Inferior parietal cortex (tissue), 1 donor: ENCODE data around the gene ANKFY1.
"Not testable (repeated sequence)": the region's sequence is repeated elsewhere in the genome, so short reads cannot be mapped to it uniquely, and the experiment has no call there.

ENCODE experiments used
- DNase-seq: peaks from one replicate; pipeline ENCODE4 v3.0.0-alpha.2; 2016; ENCODE audit errors: extremely low spot score

ANKFY1 gene

GRCh38 chr17:4220655-4221054 is 43.1 kb downstream of the ANKFY1 start:
- DNase-seq: no peak

GRCh38 chr17:4219241-4219640 is 44.5 kb downstream of the ANKFY1 start:
- DNase-seq: no peak

- DNase-seq: no peak
These were observed 47.8 kb downstream of the ANKFY1 start for GRCh38 chr17:4215882-4216570.

DNA sequence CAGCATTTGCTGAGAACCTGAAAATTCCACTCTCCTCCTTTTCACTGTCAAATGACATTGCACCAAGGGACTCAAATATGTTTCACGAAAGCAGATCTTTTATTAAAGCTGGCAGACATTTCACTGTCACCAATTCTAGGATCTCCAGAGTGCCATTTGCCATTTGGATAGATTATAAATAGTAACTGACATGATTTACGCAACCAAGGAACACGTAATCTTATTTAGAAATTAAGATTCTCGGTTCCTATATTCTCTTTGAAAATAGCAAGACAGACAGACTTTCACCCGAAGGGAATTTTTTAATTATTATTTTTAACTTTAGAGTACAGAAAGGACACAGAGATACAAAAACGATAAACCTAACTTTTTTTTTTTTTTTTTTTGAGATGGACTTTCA is 49.6 kb downstream of the ANKFY1 start:
- no peak for DNase-seq

- DNase-seq: no peak
These were observed 54.2 kb downstream of the ANKFY1 start for GRCh38 chr17:4209611-4210010.

- DNase-seq: no peak
These were observed 55.5 kb downstream of the ANKFY1 start for GRCh38 chr17:4208238-4208637.

DNA sequence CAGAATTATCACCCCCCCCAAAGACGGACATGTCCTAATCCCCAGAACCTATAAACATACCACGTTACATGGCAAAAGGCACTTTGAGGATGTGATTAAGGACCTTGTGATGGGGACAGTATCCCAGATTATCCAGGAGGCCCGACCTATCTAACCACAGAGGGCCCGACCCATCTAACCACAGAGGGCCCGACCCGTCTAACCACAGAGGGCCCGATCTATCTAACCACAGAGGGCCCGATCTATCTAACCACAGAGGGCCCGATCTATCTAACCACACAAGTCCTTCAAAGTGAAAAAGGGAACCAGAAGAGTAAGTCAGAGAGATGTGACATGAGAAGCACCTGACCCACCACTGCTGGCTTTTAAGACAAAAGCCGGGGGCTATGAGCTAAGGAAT is 56.8 kb downstream of the ANKFY1 start:
- DNase-seq: no peak

DNA sequence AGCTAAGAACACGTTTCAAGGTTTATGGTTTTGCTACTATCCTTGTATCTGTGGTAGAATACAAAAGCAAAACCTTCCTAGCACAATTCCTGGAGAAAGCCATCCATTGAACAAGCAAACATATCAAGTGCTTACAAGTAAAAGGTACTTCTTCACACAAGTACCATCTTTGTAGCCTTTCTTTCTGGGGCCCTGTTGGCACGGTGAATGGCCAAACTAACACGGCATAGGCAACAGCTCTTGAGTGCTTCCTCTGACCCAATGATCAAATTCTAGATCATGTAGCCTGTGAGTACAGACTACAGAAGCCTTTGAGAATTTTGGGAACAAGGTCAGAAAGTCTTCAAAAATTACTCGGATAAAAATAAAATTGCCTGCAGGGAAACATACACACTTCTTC is 57.9 kb downstream of the ANKFY1 start:
- DNase-seq: no peak

DNA sequence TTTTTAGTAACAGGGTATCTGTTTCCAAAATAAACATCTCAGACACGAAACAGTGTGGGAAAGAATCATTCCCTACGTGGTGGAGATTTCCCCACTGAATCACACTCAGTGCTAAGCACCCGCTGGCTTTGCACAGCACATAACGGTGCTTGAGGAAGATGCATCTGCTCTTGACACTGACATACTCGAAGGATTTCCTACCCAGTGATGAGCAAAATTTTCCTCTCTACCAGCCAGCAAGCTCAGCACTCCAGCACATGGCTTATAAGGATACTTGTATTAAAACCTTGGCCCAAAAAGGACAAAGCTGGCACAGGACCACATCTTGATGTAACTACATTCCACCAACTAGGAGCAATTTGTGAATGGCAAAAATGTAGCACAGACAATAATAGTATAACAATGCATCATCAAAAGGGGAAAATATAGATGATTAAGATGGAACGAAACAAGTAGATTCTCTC is 59.0 kb downstream of the ANKFY1 start:
- DNase-seq: no peak

DNA sequence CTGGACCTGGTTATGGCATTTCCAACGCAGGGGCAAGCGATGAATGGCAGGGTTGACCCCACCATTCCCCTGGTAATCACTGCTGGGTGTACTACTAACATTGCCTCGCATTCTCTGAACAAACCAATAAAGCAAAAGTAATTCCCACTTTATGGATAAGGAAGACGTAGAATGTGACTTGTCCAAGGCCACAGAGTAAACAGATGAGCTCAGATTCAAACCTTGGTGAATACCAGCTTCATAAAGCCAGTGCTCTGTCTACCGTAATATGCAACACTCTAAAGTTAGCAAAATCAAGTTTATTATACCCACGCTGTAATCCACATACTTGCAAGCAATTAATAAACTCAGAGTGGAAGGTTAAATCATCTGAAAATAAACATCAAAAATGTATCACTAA is 59.6 kb downstream of the ANKFY1 start:
- DNase-seq: no peak

- no peak for DNase-seq
These were observed 62.6 kb downstream of the ANKFY1 start for GRCh38 chr17:4201226-4201625.

- peak; percentile 36 for DNase-seq
These were observed 63.9 kb downstream of the ANKFY1 start for GRCh38 chr17:4199818-4200402.

GRCh38 chr17:4198995-4199394 is 64.8 kb downstream of the ANKFY1 start:
- no peak for DNase-seq

- no peak for DNase-seq
These were observed 68.5 kb downstream of the ANKFY1 start for GRCh38 chr17:4195306-4195705.

DNA sequence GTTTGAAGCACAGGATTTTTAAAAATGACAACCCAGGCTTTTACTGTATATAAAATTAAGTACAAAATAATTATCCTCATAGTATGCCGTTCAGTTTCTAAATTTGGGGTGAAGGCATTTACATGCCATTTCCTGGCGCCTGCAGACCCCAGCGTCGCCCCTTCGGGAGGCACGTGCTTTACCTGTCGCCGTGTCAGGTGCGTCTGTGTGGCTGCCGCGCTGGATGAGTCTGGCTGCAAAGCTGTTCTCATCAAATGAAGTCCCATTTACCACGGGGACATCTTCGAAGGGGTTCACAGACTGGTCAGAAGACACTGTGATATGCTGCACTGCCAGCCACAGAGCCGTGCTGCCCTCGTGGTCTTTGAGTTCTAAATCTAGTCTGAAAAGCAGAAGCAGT is 69.0 kb downstream of the ANKFY1 start:
- DNase-seq: no peak

DNA sequence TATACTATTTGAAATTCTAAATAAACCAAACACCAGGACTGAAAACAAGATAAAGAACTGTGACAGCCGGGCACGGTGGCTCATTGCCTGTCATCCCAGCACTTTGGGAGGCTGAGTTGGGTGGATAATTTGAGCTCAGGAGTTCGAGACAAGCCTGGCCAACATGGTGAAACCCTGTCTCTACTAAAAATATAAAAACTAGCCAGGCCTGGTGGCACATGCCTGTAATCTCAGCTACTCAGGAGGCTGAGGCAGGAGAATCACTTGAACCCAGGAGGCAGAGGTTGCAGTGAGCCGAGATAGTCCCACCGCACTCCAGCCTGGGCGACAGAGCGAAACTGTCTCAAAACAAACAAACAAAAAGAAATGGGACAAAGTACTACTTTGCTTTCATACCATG is 73.0 kb downstream of the ANKFY1 start:
- not testable (repeated sequence) for DNase-seq

- DNase-seq: no peak
These were observed 74.5 kb downstream of the ANKFY1 start for GRCh38 chr17:4189280-4189679.

DNA sequence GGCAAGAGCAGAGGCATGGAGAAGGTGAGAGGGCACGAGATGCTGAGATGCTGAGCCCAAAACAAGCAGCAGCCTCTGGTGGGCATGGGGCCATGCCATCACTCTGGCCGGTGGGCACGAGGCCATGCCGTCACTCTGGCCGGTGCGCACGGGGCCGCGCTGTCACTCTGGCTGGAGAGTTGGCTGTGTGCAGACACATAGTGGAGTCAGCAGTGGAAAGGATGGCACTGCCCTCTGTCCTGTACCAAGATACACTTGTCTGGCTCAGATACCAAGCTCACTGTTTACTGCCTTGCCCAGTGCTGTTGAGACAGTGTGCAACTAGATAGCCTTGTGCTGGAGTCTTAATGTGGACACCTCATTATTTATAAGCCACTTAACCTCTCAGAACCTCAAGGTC is 75.7 kb downstream of the ANKFY1 start:
- no peak for DNase-seq

DNA sequence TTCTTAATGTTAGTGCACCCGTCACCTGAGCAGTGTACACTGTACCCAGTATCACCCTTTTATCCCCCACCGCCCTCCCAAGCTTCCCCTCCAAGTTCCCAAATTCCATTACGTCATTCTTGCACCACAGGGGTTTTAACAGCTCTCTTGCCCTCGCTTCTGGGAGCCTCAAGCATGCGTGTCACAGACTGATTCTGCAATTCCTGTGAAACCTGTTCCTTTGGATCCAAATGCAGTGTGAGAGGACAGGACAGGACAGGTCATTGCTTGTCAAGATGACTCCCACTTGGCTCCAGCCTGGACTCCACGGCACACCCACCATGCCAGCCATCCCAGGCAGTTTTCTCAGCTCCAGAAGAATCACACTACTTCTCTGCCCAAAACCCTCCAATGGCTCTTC is 76.7 kb downstream of the ANKFY1 start:
- no peak for DNase-seq

- no peak for DNase-seq
These were observed 77.4 kb downstream of the ANKFY1 start for GRCh38 chr17:4186357-4186881.

DNA sequence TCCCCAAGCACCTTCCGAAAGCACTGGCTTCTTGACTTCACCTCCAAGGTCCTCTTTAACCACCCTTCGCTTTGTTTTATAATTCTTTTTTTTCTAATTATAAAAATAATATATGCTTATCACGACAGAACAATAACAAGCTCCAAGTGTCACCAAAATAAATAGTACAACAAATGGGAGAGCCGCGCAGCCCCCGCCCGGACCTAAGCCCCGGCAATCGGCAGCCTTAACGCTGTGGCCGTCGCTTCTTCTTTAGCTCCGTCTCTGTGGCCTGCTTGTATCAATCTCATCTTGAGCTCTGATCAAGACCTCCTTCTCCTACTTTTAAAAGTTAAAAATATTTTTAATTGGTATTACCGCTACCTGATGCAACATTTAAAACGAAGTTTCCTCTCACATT is 78.1 kb downstream of the ANKFY1 start:
- DNase-seq: no peak

DNA sequence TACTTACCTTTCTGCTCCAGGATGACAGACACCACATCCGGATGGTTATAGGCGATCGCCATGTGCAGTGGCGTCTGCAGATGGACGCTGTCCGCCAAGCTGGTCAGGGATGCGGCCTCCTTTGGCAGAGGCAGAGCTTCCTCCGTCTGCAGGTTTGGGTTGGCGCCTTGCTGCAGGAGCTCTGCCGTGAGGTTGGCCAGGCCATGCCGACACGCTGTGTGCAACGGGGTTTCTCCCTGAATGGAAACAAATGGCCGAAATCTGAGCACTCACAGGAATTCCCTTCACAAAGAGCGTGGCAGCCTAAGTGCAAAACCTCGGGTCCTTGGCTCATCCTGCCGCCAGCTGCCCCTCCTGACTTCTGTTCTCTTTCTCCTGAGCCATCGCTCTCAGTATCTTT is 79.0 kb downstream of the ANKFY1 start:
- DNase-seq: no peak

DNA sequence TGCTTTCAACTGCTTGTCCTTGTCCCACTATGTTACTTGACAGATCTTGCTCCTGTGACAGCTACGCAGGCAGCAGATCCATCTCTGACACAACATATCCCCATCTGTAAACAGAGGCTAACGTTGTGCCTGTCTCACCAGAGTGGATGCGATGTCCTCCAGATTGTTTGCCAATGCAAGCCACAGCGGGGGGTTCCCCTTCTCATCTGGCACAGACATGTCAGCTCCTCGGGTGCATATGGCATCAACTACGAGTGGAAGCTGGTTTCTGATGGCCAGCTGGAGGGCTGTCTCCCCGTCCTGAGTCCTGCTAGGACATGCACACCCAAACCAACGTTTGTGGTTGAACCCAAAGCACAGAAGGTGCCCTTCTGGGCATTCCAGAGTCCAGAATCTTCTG is 81.7 kb downstream of the ANKFY1 start:
- DNase-seq: no peak

DNA sequence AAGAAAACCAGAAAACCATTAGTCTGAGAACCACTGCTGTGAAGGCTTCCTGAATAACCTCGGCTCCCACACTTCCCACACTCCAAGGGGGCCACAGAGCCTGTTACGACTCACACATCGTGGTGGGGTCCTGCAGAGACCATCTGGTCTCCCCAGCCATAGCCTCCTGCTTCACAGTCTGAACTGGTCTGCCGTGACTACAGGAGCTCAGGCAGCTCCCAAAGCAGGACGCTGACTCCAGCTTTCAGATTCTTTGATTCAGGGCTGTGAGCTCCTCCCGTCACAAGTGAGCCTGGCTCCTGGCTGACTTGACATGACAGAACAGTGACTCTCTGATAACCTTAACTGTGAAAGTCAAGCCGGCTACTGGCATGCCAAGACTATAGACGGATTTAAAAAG is 83.0 kb downstream of the ANKFY1 start:
- no peak for DNase-seq
